ENCODE measurements around the gene MTHFSD.
A peak's percentile ranks its signal among the peaks of the same experiment; 100 is the strongest.

Gene MTHFSD

GRCh38 chr16:86572041-86572521, 17.0 kb upstream of the MTHFSD start:
- no peak for DNase-seq (ENCODE audit: low read depth, low spot score)
- H3K27ac ChIP-seq, result no peak overlapping the region

GRCh38 chr16:86571530-86571915, 16.5 kb upstream of the MTHFSD start:
- no peak for DNase-seq (ENCODE audit: low read depth, low spot score)
- no peak overlapping the region for H3K27ac ChIP-seq

GRCh38 chr16:86570558-86571529, 15.8 kb upstream of the MTHFSD start:
- no peak overlapping the region for H3K27ac ChIP-seq
- no peak for DNase-seq (ENCODE audit: low read depth, low spot score)

GRCh38 chr16:86569701-86570447, 14.8 kb upstream of the MTHFSD start:
- DNase-seq (ENCODE audit: low read depth, low spot score), result no peak
- H3K27ac ChIP-seq, result no peak overlapping the region

GRCh38 chr16:86568677-86569623, 13.9 kb upstream of the MTHFSD start:
- DNase-seq (ENCODE audit: low read depth, low spot score), result no peak
- no peak overlapping the region for H3K27ac ChIP-seq

- no peak for DNase-seq (ENCODE audit: low read depth, low spot score)
- H3K27ac ChIP-seq, result peak overlapping the region; percentile 42
Observed at GRCh38 chr16:86567701-86568581, 12.9 kb upstream of the MTHFSD start.

GRCh38 chr16:86566966-86567700, 12.1 kb upstream of the MTHFSD start:
- H3K27ac ChIP-seq, result peak overlapping the region; percentile 42
- DNase-seq (ENCODE audit: low read depth, low spot score), result no peak

- H3K27ac ChIP-seq, result peak within 1 kb of the TSS; percentile 42
- peak; percentile 58 for DNase-seq (ENCODE audit: low read depth, low spot score)
Observed at GRCh38 chr16:86566601-86566965, 11.5 kb upstream of the MTHFSD start, which contains the start of gene FOXC2. Gene FOXC2, plus strand, starts transcription at chr16:86566829. Its CDS starts 507 bp downstream, at chr16:86567336.

GRCh38 chr16:86565644-86566511, 10.8 kb upstream of the MTHFSD start:
- DNase-seq (ENCODE audit: low read depth, low spot score), result no peak
- H3K27ac ChIP-seq, result no peak overlapping the region

GRCh38 chr16:86565181-86565631, 10.2 kb upstream of the MTHFSD start:
- no peak overlapping the region for H3K27ac ChIP-seq

GRCh38 chr16:86563469-86564345, 8.7 kb upstream of the MTHFSD start:
- DNase-seq (ENCODE audit: low read depth, low spot score), result no peak

More at GRCh38 chr16:86565181-86565631, 10.2 kb upstream of the MTHFSD start:
- no peak for DNase-seq (ENCODE audit: low read depth, low spot score)

GRCh38 chr16:86562356-86562755, 7.3 kb upstream of the MTHFSD start:
- DNase-seq (ENCODE audit: low read depth, low spot score), result no peak
- no peak overlapping the region for H3K27ac ChIP-seq

More at GRCh38 chr16:86563469-86564345, 8.7 kb upstream of the MTHFSD start:
- no peak overlapping the region for H3K27ac ChIP-seq

GRCh38 chr16:86559802-86560305, 4.8 kb upstream of the MTHFSD start:
- no peak for DNase-seq (ENCODE audit: low read depth, low spot score)
- H3K27ac ChIP-seq, result no peak overlapping the region

GRCh38 chr16:86558355-86559193, 3.5 kb upstream of the MTHFSD start:
- no peak for DNase-seq (ENCODE audit: low read depth, low spot score)
- no peak overlapping the region for H3K27ac ChIP-seq

- no peak for DNase-seq (ENCODE audit: low read depth, low spot score)
- no peak overlapping the region for H3K27ac ChIP-seq
Observed at GRCh38 chr16:86557587-86557986, 2.6 kb upstream of the MTHFSD start.
